NCI-H1930 (cell line): Measurements from ENCODE around the gene PRR15.
"Not testable (repeated sequence)": the region's sequence is repeated elsewhere in the genome, so short reads cannot be mapped to it uniquely, and the experiment has no call there.

ENCODE experiments used
- DNase-seq, 2 experiments: peaks; one replicate each; lab custom pipeline; 2025; lab: John Stamatoyannopoulos, UW

Gene PRR15

GRCh38 chr7:29563590-29564495 is at the start of gene PRR15:
PRR15 (plus strand) TSS chr7:29563835; CDS start chr7:29566330, 2,495 bp downstream.
- DNase-seq, result no peak

GRCh38 chr7:29516491-29516890 is 47.1 kb upstream of the PRR15 start:
- DNase-seq, result no peak

GRCh38 chr7:29518616-29519015 is 45.0 kb upstream of the PRR15 start:
- no peak for DNase-seq

GRCh38 chr7:29523728-29524127 is 39.9 kb upstream of the PRR15 start:
- no peak for DNase-seq

GRCh38 chr7:29527505-29528108 is 36.0 kb upstream of the PRR15 start:
- DNase-seq, result no peak

GRCh38 chr7:29528526-29528925 is 35.1 kb upstream of the PRR15 start:
- DNase-seq, result not testable (repeated sequence)

- no peak for DNase-seq
Measured at GRCh38 chr7:29538389-29538788, 25.2 kb upstream of the PRR15 start.

- DNase-seq, result no peak
Measured at GRCh38 chr7:29539471-29539870, 24.2 kb upstream of the PRR15 start.

- DNase-seq, result no peak
Measured at GRCh38 chr7:29547421-29547820, 16.2 kb upstream of the PRR15 start.

- no peak for DNase-seq
Measured at GRCh38 chr7:29548823-29549222, 14.8 kb upstream of the PRR15 start.

- DNase-seq, result no peak
Measured at GRCh38 chr7:29552392-29552791, 11.2 kb upstream of the PRR15 start.

- no peak for DNase-seq
Measured at GRCh38 chr7:29555061-29555460, 8.6 kb upstream of the PRR15 start.

- DNase-seq, result no peak
Measured at GRCh38 chr7:29556405-29557195, 7.0 kb upstream of the PRR15 start.

- no peak for DNase-seq
Measured at GRCh38 chr7:29557954-29558353, 5.7 kb upstream of the PRR15 start.

- DNase-seq, result no peak
Measured at GRCh38 chr7:29561271-29561670, 2.4 kb upstream of the PRR15 start.

- no peak for DNase-seq
Measured at GRCh38 chr7:29562307-29562706, 1.3 kb upstream of the PRR15 start.

- no peak for DNase-seq
Measured at GRCh38 chr7:29564496-29565223, 1.0 kb downstream of the PRR15 start.

GRCh38 chr7:29565224-29565630 is 1.6 kb downstream of the PRR15 start:
- no peak for DNase-seq

- DNase-seq, result no peak
Measured at GRCh38 chr7:29565634-29565981, 2.0 kb downstream of the PRR15 start.

GRCh38 chr7:29565982-29566746 is 2.5 kb downstream of the PRR15 start:
- DNase-seq, result no peak

- no peak for DNase-seq
Measured at GRCh38 chr7:29567174-29567573, 3.5 kb downstream of the PRR15 start.
